Endothelial cell (in vitro differentiated cells): ENCODE data around the gene MRTO4. TPM values are rescaled to one million over a fixed set of nuclear protein-coding genes. Genes with fewer than 3 reads are reported as not detected.

ENCODE experiments used
- DNase-seq: peaks from one replicate; pipeline ENCODE4 v3.0.0; 2021; ENCODE audit warnings: low spot score
- H3K27ac Mint-ChIP-seq: one replicate; pipeline ENCODE4 v1.8.0; 2021; ENCODE audit warnings: mixed read lengths, inconsistent platforms; ENCODE audit not compliant: unreplicated experiment
- H3K27me3 Mint-ChIP-seq: one replicate; pipeline ENCODE4 v1.8.0; 2021; ENCODE audit warnings: mild to moderate bottlenecking, moderate library complexity, mixed read lengths, inconsistent platforms; ENCODE audit not compliant: unreplicated experiment
- H3K36me3 Mint-ChIP-seq: one replicate; pipeline ENCODE4 v1.8.0; 2021; ENCODE audit warnings: mild to moderate bottlenecking, low read depth, mixed read lengths, inconsistent platforms; ENCODE audit not compliant: unreplicated experiment
- H3K4me1 Mint-ChIP-seq: one replicate; pipeline ENCODE4 v1.8.0; 2021; ENCODE audit warnings: mild to moderate bottlenecking, mixed read lengths, inconsistent platforms; ENCODE audit not compliant: unreplicated experiment
- H3K4me3 Mint-ChIP-seq: one replicate; pipeline ENCODE4 v1.8.0; 2021; ENCODE audit warnings: mild to moderate bottlenecking, mixed read lengths, inconsistent platforms; ENCODE audit not compliant: unreplicated experiment
- H3K9me3 Mint-ChIP-seq: one replicate; pipeline ENCODE4 v1.8.0; 2021; ENCODE audit warnings: mixed read lengths, inconsistent platforms; ENCODE audit not compliant: unreplicated experiment
- CTCF ChIP-seq: fragments of 200-600 bp; sonication (generic); IDR thresholded peaks from one replicate; pipeline ENCODE4 v1.5.0; 2021; ENCODE audit warnings: antibody characterized with exemption; ENCODE audit not compliant: unreplicated experiment
- total RNA-seq: library from RNA; stranded (reverse); fragmentation: NEBNext Ultra II Directional; extraction: Animal tissue kit (Norgen Biotek cat#: 25700); gene quantifications from one replicate; pipeline ENCODE4 v1.2.1, GENCODE V29; 2021; ENCODE audit not compliant: unreplicated experiment

MRTO4 gene
- total RNA-seq, 1 donor from 2014 or later, result 22.4 TPM

GRCh38 chr1:19234224-19234623 is 17.4 kb upstream of the MRTO4 start:
- TF ChIP-seq CTCF, result no peak
- Mint-ChIP-seq H3K36me3 (peaks cover 32% of the 10 kb centered on the region), H3K27me3 (peaks cover 2% of the 10 kb centered on the region), H3K9me3 (no peaks in the 10 kb centered on the region), H3K4me3 (no peak overlapping the region), H3K27ac (no peak overlapping the region), H3K4me1 (no peaks in the 10 kb centered on the region)
- no peak for DNase-seq

- Mint-ChIP-seq H3K36me3 (peaks cover 61% of the 10 kb centered on the region), H3K9me3 (no peaks in the 10 kb centered on the region), H3K4me3 (no peak overlapping the region), H3K27ac (no peak overlapping the region), H3K27me3 (no peaks in the 10 kb centered on the region), H3K4me1 (no peaks in the 10 kb centered on the region)
- DNase-seq, result no peak
- no peak for TF ChIP-seq CTCF
Measured at GRCh38 chr1:19239876-19240275, 11.7 kb upstream of the MRTO4 start.

GRCh38 chr1:19240673-19241538 is 10.7 kb upstream of the MRTO4 start:
- H3K4me3 Mint-ChIP-seq, result no peak overlapping the region
- peaks cover 63% of the 10 kb centered on the region for H3K36me3 Mint-ChIP-seq
- no peaks in the 10 kb centered on the region for H3K4me1 Mint-ChIP-seq
- no peak overlapping the region for H3K27ac Mint-ChIP-seq
- H3K27me3 Mint-ChIP-seq, result no peaks in the 10 kb centered on the region
- TF ChIP-seq CTCF, result peak; percentile 75
- peak; percentile 75 for DNase-seq
- no peaks in the 10 kb centered on the region for H3K9me3 Mint-ChIP-seq

GRCh38 chr1:19250629-19251304 is 838 bp upstream of the MRTO4 start:
- H3K4me3 Mint-ChIP-seq, result peak overlapping the region; percentile 98
- peak overlapping the region; percentile 83 for H3K27ac Mint-ChIP-seq
- TF ChIP-seq CTCF, result no peak
- H3K9me3 Mint-ChIP-seq, result no peaks in the 10 kb centered on the region
- DNase-seq, result no peak
- H3K36me3 Mint-ChIP-seq, result no peaks in the 10 kb centered on the region
- peaks cover 6% of the 10 kb centered on the region for H3K27me3 Mint-ChIP-seq
- H3K4me1 Mint-ChIP-seq, result peaks cover 17% of the 10 kb centered on the region

GRCh38 chr1:19254416-19254815 is 2.8 kb downstream of the MRTO4 start:
- DNase-seq, result no peak
- Mint-ChIP-seq H3K27me3 (peaks cover 7% of the 10 kb centered on the region), H3K9me3 (no peaks in the 10 kb centered on the region), H3K4me3 (no peak overlapping the region), H3K4me1 (peaks cover 17% of the 10 kb centered on the region), H3K36me3 (peaks cover 10% of the 10 kb centered on the region), H3K27ac (no peak overlapping the region)
- TF ChIP-seq CTCF, result no peak
